GM21786 (cell line): Measurements from ENCODE around the gene NAXD.
"Not testable (repeated sequence)": the region's sequence is repeated elsewhere in the genome, so short reads cannot be mapped to it uniquely, and the experiment has no call there.

Experiments used
- ATAC-seq: cut with Tn5 transposase; IDR thresholded peaks from one replicate; pipeline ENCODE4 v1.9.1; 2021; ENCODE audit not compliant: unreplicated experiment

The NAXD gene

DNA sequence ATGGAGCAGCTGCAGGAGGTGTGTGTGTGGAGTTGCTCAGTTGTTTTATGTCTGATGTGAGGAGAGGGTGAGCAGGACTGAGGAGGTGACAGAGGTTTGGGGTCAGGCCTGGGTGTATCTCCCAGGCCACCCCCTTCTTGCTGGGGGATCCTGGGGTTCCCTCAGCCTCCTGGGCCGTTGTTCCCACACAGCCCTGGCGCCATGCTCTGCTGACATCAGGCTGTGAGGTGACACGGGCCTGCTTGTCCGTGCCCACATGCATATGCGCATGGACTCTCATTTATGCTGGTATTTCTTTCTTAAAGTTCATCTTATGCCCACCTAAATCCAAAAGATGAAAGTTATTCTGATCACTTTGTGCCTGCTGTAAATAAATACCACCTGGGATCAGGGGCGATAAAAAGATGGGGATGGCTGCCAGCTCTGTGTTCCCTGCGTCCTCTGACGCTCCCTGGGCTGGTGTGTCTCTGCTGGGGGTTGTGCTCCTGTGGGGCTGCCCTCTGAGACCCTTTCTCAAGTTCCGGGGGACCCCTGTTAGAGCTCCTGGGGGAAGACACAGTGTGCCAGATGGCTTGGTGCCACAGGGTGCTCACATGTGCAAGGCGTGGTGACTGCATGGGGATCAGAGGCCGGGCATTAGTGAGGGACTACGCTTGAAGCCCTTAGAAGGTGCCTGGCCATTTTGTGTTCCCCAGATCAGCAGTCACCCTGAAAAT is 12.6 kb downstream of the NAXD start:
- no peak for ATAC-seq

GRCh38 chr13:110628477-110628793 is 13.1 kb downstream of the NAXD start:
- no peak for ATAC-seq

GRCh38 chr13:110628952-110629701 is 13.8 kb downstream of the NAXD start:
- ATAC-seq: no peak

- ATAC-seq: no peak
Observed at GRCh38 chr13:110629735-110630134, 14.4 kb downstream of the NAXD start.

GRCh38 chr13:110630566-110631119 is 15.3 kb downstream of the NAXD start:
- no peak for ATAC-seq

DNA sequence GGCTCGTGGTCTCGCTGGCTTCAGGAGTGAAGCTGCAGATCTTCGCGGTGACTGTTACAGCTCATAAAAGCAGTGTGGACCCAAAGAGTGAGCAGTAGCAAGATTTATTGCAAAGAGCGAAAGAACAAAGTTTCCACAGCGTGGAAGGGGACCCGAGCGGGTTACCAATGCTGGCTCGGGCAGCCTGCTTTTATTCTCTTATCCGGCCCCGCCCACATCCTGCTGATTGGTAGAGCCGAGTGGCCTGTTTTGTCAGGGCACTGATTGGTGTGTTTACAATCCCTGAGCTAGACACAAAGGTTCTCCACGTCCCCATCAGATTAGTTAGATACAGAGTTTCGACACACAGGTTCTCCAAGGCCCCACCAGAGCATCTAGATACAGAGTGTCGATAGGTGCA is 16.9 kb downstream of the NAXD start:
- ATAC-seq: not testable (repeated sequence)

GRCh38 chr13:110633776-110634175 is 18.4 kb downstream of the NAXD start:
- no peak for ATAC-seq

DNA sequence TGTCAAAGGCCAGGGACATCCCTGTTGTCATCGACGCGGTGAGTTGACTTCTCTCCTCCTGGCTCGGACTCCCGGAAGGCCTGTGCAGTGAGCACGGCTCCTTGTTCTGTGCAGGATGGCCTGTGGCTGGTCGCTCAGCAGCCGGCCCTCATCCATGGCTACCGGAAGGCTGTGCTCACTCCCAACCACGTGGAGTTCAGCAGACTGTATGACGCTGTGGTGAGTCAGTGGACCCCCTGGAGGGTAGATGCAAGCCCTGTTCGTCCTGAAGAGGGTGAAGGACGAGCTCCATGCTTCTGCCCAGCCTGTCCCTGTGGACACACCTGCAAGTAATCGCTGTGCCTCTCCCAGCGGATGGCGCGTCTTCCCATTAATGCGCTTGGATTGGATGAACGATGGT is 19.2 kb downstream of the NAXD start:
- no peak for ATAC-seq

DNA sequence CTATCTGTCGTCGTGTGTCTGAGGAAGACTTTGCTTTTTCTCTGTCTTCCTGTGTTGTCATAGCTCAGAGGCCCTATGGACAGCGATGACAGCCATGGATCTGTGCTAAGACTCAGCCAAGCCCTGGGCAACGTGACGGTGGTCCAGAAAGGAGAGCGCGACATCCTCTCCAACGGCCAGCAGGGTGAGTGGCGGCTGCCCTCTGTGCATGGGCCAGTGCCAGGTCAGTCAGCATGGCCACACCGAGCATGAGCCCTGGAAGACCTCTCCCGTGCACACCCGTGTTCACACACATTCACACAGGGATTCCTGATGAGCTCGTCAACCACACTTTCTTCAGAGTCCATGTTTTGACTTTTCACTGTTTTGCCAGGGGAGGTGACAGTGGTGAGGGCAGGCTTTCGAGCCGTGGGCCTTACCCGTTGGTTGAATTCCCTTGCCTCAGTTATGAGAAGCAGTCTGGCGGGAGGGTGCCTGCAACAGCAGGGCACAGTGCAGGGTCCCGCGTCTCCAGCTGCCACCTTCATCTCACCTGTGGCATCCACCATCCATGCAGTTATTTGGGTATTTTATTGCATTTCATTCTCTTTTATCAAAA is 20.2 kb downstream of the NAXD start:
- no peak for ATAC-seq

GRCh38 chr13:110636053-110636475 is 20.7 kb downstream of the NAXD start:
- no peak for ATAC-seq

DNA sequence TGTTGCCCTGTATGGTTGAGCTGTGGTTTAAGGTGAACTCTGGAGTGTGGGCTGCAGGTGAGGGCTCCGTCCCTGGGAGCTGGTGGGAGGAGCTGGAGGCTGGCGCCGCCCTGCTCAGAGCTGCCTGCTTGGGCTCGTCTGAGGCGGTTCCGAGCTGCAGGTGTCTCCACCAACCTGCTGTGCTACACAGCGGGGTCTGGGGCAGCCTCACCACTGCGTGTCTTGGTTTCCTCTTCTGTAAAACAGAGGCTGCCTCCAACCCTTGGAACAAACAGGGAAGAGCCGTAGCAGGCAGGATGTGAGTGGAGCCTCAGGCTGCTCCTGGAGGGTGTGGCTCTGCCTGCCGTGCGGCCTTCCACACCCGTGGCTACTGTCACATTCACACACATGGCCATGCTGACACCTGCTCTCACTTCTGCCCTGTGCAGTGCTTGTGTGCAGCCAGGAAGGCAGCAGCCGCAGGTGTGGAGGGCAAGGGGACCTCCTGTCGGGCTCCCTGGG is 21.4 kb downstream of the NAXD start:
- ATAC-seq: no peak

GRCh38 chr13:110637275-110637674 is 21.9 kb downstream of the NAXD start:
- no peak for ATAC-seq

DNA sequence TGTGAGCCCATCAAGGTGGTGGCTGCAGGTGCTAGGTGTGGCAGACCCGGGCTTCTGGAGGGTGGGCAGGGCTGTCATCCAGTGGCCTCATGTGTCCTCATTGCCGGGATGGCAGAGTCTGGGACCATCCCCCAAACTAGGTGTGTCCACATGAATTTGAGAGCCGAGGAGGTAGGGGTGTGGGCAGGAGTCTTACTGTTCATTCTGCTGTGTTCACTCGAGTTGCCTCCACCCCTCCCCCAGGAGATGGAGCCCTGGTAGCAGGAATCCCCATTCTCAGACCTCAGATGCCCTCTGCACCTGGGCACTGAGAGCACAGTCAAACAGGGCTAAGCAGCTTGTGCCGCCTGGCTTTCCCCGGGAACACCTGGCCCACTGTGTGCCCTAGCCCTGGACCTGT is 22.4 kb downstream of the NAXD start:
- ATAC-seq: no peak

DNA sequence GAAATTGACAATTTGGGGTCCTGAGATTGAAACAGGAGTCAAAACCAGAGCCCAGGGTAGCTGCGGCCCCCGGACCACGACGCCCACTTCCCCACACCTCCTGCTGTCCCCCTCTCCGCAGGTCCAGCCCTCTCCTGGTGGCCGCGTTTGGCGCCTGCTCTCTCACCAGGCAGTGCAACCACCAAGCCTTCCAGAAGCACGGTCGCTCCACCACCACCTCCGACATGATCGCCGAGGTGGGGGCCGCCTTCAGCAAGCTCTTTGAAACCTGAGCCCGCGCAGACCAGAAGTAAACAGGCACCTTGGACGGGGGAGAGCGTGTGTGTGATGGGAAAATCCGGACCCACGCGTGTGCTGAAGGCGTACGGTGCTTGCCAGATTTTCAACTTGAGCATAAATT is 22.9 kb downstream of the NAXD start:
- no peak for ATAC-seq

GRCh38 chr13:110638814-110639806 is 23.8 kb downstream of the NAXD start:
- ATAC-seq: no peak

- no peak for ATAC-seq
Observed at GRCh38 chr13:110639935-110640334, 24.6 kb downstream of the NAXD start.

DNA sequence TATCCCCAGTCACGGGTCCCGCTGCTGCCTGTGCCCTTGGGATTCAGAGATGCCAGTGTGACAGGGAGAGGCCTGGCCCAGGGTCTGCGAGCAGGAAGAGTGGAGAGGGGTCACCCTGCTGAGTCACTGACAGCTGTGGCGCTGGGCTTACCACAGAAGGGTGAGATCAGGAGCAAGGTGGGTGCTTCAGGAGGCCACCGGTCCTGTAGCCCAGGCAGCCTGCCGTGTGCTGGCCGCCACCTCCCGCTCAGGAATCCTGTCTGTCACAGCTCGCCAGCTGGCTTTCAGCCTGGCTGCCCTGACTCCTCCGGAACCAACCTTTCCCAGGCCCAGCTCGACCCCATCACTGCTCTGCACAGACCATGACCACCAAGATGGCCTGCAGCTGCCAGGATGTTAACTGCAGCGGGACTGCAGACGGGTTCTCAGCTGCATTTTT is 25.3 kb downstream of the NAXD start:
- ATAC-seq: no peak

GRCh38 chr13:110641055-110642015 is 26.0 kb downstream of the NAXD start:
- ATAC-seq: no peak

GRCh38 chr13:110642291-110642981 is 27.1 kb downstream of the NAXD start:
- no peak for ATAC-seq
